ENCODE measurements around the gene FXYD6.
"Not testable (repeated sequence)": the region's sequence is repeated elsewhere in the genome, so short reads cannot be mapped to it uniquely, and the experiment has no call there.

Gene FXYD6

DNA sequence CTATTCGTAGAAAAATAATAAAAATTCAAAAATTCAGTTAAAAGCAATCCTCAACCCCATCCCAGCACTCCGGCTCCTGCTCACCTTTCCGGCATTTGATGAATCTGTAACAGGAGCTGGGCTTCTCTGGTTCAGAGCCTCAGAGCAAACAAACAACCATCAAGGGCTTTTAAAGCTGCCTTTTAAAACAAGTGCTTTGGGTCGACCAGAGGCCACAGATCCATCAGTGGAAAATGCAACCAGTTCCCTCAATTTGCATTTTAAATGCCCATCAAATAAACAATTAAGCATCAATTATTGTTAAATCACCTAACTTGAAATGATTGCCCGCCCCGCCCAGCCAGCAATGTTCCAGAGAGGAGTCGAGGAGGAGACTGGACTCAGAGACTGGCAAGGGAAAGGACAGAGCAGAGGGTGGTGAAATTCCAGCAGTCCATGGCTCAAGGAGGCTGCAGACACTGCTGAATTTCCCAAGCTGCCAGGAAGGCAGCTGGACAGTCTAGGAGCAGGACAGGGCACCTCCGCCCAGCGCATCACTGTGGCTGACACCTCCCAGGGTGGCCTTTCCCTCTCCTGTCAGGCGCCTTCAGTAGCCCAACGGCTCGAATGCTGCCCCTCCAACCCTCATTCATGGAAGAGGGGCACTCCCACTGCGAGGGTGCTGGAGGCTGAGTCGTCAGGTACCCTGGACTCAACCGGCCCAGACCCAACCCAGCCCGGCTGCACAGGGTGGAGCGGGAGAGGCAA lies 7.5 kb downstream of the FXYD6 start:
- DNase-seq (ENCODE audit: low read depth), result no peak

DNA sequence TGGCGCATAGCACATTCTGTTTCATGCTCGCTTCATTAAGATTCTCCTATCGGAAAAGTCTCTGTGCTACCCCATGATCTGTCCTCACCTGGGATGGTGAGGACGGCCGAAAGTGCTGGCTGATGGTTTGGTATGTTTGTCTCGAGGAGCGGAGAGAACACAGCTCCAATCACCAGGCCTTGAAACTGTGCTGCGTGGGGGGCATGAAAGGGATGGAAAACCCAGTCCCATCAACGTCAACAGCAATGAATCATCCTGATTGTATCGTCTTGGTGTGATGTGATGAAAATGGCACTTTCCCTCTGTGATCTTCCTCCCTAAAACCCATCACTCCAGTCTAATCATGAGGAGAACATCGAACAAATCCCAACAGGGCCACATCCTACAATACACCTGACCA lies 8.4 kb downstream of the FXYD6 start:
- DNase-seq (ENCODE audit: low read depth), result no peak

DNA sequence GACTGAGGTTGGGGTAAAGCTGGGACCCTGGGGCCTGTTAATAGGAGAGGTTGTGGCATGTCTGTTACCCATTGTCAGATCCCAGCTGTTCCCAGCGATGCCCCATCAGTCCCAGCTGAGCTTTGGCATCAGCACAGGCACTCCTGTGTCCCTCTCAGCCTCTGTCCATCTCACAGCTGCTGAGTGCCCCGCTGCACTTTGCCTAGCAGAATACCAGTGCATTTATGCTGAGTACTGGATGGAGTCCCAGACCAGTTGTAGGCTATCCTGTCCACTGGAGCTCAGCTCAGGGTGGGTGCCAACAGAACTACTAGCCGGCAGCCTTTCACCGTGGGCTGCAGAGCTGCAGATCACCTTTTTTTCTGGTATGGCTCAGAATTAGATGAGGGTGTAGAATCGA lies 9.9 kb downstream of the FXYD6 start:
- no peak for DNase-seq (ENCODE audit: low read depth)

DNA sequence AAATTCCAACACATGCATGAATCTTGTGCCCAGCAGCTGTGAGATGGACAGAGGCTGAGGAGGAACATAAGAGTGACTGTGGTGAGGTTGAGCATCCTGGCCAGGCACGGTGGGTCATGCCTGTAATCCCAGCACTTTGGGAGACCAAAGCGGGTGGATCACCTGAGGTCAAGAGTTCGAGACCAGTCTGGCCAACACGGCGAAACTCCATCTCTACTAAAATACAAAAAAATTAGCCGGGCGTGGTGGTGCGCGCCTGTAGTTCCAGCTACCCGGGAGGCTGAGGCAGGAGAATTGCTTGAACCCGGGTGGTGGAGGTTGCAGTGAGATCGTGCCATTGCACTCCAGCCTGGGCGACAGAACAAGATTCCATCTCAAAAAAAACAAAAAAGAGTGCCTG lies 10.9 kb downstream of the FXYD6 start:
- DNase-seq (ENCODE audit: low read depth), result not testable (repeated sequence)

DNA sequence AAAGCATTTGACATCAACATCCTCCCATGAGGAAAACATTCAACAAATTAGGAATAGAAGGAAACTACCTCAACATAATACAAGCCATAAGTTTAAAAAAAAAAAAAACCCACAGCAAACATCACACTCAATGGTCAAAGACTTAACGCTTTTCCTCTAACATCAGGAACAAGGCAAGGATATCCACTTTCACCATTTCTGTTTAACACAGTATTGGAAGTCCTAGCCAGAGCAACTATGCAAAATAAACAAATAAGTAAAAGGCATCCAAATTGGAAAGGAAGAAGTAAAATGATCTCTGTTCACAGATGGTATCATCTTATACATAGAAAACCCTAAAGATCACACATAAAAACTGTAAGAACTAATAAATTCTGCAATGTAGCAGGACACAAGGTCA lies 13.1 kb downstream of the FXYD6 start:
- no peak for DNase-seq (ENCODE audit: low read depth)

DNA sequence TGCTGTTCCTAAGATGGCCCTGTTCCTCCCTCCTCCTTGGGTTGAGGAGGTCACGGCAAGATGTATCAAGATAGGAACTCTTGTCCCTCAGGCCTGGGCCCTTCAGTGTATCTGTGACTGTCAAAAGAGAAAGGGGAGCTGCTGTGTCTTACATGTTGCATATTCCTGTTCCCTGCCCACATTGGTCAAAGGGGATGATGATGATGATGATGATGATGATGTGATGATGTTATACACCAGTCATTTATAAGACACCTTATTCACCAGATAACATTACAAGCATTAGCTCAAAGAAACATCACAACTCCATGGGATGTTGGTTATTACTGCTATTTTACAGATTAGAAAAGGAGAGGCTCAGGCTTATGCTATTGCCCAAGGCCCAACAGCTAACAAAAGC lies 13.7 kb downstream of the FXYD6 start:
- DNase-seq (ENCODE audit: low read depth), result no peak

DNA sequence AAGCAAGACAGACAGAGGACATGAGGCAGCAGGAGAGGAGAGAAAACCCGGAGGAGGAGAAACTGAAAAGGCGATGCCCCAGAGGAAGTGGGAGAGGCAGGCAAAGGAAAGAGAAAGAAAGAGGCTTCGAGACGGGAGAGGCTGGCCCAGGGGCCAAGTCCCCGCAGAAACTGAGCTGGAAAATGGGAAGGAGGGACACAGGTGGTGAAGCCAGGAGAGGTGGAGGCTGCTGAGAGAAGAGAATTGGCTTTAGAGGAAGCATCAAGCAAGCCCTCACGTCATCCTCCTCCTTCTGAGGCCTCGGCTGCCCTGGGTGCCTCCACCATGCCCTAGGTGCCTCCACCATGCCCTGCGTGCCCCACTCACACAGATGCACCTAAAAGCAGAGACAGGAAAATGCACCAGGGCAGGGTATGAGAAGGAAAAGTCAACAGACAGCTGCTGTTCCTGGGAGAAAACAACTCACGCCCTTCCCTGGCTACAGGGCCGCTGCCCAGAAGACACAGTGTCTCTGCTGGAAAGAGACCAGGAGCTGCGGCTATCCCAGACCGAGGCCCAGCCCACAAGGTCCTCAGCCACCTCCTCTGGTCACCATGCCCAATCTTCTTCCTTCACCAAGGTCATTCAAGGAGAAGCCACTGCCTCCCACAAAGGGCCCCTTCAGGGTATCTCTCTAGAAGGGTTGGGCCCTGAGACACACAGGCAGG lies 14.3 kb downstream of the FXYD6 start:
- DNase-seq (ENCODE audit: low read depth), result no peak

DNA sequence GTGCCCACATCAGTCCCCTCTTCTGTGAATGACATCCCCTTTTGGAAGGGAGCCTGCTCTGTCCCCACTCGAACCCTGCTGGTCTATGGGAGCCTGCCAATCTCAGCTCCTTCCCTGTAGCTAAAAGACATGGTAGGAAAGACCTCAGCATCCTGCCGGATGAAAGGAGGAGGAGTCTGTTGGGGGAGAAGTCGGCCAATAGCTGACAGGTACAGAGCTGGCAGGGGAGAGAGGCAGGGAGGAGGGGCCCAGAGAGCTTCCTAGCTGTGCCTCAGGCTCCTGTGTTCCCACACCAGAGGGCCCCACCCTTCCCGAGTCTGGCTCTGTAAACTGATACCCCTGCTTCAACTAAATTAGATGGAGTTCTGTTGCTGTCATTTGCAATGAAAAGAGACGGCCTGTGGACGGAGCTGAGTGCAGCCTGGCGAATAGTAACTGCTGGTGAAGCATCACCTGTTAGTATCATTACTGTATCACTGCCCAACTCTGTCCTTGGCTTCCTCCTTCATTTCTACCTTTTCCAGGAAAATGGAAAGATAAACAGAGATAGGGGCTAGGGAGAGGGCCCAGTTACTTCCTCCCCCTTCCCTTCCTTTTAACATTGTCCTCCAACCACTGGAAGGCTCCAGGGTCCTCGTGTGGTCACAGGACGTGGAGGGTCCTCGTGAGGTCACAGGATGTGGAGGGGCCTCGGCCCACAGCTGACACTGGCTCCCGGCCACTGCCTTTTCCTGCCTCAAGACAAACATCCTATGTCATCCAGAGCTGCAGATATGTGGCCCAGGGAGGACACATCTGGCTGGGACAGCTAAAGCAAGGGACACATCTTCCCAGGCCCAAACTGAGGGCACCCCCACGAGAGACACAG lies 15.1 kb downstream of the FXYD6 start:
- DNase-seq (ENCODE audit: low read depth), result no peak

DNA sequence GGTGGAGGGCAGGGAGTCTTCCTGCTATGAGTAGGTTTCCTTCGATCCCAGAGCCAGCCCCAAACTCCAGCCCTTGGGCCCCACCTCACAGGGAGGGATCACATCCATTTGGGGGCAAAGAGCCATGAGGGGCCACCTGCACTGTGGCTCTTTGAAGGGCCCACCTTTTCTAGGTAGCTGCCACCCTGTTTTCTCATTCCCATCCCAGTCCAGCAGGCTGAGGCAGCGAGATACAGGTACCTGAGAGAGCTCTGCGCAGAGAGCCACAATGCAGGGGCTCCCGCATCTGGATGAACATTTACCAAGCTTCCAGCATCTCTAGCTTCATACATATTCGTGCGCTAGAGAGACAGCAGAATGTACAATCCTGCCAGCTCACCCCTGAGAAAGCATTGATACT lies 16.3 kb downstream of the FXYD6 start:
- DNase-seq (ENCODE audit: low read depth), result no peak

DNA sequence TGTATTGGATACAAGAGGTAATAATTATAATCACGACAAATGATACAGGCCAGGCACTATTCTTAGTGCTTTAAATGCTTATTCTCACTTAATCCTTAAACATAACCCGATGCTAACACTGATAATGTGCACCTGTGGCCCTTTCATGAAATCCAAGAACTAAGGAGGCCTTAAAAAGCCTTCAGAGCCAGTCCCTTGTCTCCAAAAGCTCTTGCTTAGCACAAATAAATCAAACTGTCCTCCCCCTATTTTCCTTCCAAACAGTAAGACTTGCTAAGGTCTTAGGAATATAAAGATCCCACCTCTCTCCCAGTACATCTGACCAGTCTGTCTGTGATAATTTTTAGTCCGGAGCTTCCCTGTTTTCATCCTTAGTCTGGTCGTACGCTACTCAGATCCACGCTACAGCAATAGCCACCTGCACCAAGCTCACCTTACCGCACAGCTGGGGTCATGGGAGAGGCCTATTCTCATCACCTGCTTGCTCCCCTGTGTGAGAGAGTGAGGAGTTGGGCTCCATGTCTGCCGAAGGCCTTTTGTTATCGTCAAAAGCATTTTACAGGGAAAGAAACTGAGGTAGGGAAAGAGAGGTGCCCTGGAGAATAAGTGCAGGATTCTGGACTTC lies 16.9 kb downstream of the FXYD6 start:
- no peak for DNase-seq (ENCODE audit: low read depth)

DNA sequence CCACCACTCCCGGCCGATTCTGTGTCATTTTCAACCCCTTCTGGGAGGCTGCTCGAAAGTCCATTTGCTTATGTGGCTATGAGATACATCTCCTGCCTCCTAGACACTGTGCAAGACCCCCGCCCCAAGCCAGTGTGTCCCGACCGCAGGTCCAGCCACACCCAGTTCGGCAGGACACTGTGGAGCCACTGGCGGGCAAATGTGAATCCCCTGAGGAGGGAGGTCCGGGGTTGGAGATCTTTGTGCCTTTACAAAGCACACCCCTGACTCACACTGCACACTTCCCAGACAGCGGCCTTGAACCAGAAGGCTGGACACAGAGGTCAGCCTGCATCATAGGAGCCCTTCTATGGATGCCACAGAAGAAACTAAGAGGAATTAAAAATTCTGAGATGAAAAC lies 17.4 kb downstream of the FXYD6 start:
- DNase-seq (ENCODE audit: low read depth), result no peak

DNA sequence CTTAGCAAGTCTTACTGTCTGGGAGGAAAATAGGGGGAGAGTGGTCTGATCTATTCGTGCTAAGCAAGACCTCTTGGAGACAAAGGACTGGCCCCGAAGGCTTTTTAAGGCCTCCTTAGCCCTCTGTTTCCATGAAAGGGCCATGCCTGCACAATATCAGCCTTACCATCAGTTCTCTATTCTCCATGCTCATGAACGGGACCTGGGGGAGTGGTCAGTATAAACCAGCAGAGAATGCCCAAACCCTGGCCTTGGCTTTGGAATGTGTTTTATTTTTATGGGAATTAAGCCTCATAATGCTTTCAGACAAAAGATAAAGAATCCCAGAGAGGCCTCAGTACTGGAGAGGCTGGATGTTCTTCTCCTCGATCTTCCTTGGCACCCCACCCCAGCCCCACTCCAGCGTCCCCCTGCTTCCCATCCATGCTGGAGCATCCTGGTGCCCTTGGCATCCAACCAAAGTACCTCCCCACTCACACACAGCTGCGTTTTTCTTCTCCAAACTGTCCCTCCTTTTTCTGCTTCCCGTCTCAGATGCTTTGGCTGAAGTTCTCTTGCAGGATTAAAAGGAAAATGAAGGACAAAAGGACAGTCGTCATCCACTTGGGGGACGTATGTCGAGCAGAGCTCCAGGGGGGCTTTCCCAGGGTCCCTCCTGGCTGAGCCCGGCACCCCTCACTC lies 18.6 kb downstream of the FXYD6 start:
- DNase-seq (ENCODE audit: low read depth), result no peak

DNA sequence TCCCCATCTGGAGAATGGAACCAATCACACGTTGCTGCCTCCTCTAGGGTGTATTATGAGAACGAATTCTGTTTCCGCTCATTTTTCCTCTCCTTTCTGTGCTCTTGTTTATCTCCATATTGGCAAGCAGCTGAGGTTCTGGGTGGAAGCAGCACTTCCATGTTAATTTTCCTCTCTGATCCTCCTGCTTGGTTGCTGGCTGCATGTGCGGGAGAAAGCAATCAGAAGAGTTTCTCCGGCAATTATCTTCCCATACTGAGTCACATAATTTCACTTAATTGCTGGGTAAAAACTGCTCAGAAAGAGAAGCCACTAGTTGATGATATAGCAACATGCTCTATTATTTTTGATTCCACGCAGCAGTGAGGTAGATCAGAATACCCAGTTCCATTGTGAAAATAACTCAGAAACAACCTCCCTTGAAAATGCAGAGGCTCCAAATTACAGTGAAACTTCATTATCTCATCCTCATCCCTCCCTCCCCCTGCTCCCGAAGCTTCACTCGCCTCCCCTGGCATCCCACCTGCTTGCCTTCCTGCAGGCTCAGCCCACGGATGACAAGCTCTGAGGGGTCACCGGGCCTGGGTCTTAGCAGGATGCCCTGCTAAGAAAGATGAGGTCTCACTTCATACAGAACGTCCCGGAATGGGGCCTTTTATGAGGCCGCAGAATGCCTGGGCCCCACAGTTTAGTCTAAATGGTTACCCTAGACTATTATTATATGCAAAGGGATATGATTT lies 20.4 kb downstream of the FXYD6 start:
- no peak for DNase-seq (ENCODE audit: low read depth)

DNA sequence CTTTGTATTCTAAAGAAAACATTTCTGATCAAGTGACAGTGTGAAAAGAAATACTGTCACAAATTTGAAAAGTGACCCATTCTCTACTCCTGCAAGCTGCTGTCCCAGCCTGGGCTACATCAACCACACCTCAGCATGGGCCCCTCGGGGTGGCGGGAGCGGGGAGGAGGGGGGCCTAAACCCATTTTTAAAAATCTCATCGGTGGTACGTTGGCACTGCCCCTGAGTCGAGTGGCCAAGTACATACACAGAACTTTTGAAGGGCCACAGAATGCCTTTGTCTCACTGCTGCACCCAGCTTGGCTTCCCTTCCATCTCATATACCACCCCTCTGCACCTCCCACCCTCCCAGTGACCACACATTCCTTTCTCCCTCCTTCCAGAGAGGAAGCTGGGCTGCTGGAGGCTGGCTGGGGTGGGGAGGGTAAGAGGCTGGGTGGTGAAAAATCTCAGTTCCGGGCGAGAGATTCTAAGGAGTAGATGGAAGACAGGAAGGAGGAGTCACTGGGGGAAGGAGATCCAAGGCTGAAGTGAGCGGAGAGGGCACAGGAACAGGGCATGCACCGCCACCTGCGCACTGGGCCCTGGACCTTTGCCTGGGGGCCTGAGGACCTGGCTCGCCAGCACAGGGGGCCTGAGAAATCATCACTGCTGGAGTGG lies 21.1 kb downstream of the FXYD6 start:
- DNase-seq (ENCODE audit: low read depth), result no peak

DNA sequence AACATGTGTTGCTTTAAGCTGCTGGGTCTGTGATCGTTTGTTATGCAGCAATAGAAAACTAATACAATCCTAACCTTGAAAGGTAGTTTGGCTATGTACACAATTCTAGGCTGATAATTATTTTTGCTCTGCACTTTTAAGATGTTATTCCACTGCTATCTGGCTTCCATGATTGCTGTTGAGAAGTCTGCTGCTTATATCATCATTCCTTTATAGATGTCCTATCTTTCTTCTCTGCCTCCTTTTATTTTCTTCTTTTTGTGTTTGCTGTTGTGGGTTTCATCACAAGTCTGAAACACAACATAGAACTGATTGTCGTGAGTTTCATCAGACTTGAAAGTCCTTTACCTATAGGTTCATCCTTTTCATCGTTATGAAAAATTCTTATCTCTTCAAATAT lies 24.1 kb downstream of the FXYD6 start:
- no peak for DNase-seq (ENCODE audit: low read depth)

DNA sequence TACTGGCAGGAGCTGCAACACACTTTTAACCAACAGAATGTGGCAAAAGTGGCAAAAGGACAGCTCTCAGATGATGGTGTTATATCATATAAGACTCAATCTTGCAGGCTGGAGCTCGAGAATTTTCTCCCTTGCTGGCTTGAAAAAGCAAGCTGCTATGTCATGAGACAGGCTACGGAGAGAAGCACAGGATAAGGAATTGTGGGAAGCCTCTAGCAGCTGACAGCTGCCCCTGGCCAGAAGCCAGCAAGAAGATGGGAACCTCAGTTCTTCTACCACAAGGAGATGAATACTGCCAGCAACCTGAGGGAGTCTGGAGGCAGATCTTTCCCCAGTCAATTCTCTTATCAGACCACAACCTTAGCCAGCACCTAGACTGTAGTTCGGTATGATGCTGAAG lies 24.6 kb downstream of the FXYD6 start:
- DNase-seq (ENCODE audit: low read depth), result no peak

DNA sequence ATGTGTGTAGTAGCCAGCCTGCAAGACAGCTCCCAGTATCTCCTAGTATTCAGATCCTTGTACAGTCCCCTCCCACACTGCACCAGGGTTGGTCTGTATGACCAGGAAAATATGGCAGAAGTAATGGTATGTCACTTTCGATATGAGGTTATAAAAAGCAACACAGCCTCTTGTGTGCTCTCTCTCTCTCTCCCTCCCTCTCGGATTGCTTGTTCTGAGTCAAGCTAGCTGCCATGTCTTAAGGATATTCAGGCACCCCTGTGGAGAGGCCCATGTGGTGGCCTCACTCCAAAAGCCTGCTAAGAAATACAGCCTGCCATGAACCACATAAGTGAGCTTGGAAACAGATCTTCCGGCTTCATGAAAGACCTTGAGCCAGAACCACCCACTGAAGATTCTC lies 25.4 kb downstream of the FXYD6 start:
- no peak for DNase-seq (ENCODE audit: low read depth)

DNA sequence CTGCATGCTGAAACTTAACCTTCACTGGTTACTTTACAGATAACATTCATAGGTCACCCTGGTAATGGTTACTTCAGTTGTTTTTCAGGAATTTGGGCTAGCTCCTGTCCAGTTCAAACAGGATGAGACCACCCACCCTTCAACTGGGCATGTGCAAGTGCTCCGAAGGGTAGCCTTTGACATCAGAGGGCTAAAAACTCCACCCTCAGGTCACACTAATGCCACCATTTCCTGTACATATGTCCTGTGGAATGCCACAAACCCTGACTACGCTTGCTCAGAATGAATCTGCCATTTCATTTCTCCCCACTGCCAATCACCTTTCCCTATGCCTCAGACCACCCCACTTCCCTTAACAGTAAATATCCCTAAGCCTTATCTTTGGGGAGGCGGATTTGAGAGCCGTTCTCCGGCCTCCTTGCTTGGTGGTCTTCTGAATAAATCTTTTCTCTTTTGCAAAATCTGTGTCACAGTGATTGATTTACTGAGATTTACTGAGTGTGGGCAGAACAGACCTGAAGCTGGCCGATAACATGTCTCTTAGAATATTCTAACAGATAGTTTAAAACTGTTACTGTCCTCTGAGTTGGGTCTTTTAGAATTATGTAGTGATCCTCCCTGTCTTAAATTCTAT lies 26.6 kb downstream of the FXYD6 start:
- DNase-seq (ENCODE audit: low read depth), result no peak

DNA sequence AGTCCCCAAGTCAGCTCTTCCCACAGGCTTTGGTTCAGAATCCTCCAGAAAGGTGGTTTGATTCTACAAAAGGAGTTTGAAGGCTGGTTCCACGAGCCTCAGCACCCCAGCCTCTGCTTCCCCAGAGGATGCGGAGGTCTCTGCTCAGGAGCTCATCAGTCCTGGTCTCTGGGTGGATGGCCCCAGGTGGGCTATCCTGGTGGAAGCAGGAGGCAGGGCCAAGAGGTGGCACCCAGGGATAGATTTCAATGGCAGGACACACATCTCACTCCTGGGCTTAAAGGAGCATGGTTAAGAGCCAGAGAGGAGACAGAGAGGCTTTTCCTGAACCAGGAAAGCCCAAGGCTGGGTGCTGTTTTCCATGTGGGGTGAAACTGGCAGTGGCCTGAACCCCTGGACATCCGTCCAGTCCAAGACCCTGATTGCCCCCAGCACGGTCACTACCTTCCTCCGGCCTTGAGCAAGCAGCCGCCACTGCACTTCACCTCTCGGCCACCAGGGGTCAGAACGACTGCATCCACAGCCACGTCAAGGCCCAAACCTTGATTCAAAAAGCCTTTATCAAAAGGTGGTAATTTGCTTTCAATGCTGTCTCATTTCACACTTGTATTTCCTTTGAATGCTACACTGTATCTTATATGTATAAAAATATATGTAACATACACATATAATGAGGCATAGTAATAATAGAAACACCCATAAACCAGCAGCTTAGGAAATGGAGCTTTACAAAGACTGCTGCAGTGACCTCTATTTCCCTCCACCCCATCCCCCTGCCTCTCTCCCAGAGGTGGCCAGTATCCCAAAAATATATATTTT lies 32.6 kb downstream of the FXYD6 start:
- DNase-seq (ENCODE audit: low read depth), result peak; percentile 16
